GM08714 (cell line): Measurements from ENCODE around the gene CR2.
"Not testable (repeated sequence)": the region's sequence is repeated elsewhere in the genome, so short reads cannot be mapped to it uniquely, and the experiment has no call there.

Experiments
- H3K4me3 ChIP-seq: fragments of 200-500 bp; sonication (Bioruptor generic); 2 replicates; pipeline ENCODE4 v1.5.1; 2014; ENCODE audit warnings: mild to moderate bottlenecking, low read length, inconsistent platforms
- ZNF274 ChIP-seq: IDR thresholded peaks from 2 replicates; pipeline ENCODE4 v1.6.1; 2012; ENCODE audit warnings: mild to moderate bottlenecking, low read depth, low read length

CR2 gene

DNA sequence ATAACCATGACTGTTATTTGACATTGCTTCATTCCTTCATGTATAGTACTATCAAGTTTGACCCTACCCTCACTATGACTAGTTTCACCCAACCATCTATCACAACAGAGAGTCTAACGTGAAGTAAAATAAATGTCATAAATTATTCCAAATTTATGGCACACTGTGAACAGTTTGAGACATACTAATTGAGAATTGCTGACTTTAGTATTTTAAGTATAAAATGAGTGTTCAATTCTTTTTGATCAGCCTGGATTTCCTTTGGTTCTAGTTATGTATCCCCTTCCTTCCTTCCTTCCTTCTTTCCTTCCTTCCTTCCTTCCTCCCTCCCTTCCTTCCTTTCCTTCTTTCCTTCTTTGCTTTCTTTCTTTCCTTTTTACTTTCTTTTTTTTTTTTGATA, 56.3 kb downstream of the CR2 start:
- H3K4me3 ChIP-seq = no peak overlapping the region
- no peak for TF ChIP-seq ZNF274

DNA sequence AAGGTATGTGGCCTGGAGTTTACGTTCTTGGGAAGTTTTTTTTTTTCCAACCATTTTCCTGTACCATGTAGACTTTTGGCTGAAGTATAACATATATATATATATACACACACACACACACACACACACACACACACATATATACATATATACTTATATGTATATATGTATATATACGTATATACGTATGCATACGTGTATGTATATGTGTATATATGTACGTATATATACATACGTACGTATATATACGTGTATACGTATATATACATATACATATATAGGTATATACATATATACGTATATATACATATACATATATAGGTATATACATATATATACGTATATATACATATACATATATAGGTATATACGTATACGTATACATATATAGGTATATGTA, 60.8 kb downstream of the CR2 start:
- H3K4me3 ChIP-seq = no peak overlapping the region
- TF ChIP-seq ZNF274 = no peak

DNA sequence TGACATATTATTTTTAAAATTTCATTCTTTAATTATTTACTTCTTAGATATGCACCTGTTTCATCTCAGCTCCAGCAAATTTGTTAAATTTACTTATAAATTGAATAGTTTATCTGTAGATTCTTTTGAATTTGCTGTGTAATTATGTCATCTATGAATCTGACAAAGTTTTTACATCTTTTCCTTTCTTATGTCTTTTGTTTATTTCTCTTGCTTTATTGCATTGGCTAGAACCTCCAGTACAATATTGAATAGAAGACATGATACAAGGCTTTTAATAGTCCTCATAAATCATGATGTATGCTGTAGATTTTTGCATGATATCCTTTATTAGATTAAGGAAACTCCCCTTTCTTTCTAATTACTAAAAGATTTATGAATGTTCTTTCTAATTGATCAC, 62.6 kb downstream of the CR2 start:
- H3K4me3 ChIP-seq = no peak overlapping the region
- TF ChIP-seq ZNF274 = no peak

DNA sequence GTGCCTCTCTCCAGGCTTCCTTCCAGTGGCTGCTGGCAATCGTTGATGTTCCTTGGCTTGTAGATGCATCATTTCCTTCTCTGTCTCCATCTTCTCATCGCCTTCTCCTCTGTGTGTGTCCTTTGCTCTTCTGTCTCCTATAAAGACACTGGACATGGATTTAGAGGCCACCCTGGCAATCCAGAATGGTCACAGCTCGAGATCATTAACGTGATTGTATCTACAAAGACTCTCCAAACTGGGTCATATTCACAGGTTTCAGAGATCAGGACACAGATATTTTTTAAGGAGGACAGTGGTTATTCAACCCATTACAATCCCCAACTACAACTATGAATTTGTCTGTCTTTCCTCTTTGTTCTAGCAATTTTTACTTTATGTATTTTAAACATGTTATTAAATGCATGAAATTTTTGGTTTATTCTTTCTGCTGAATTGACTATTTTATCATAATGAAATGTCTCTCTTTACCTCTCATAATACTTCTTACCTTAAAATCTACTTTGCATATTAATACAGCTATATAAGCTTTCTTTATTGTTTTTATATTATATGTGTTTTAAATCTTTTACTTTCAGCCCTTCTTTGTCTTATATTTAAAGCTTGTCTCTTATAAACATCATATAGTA, 64.6 kb downstream of the CR2 start:
- TF ChIP-seq ZNF274 = no peak

DNA sequence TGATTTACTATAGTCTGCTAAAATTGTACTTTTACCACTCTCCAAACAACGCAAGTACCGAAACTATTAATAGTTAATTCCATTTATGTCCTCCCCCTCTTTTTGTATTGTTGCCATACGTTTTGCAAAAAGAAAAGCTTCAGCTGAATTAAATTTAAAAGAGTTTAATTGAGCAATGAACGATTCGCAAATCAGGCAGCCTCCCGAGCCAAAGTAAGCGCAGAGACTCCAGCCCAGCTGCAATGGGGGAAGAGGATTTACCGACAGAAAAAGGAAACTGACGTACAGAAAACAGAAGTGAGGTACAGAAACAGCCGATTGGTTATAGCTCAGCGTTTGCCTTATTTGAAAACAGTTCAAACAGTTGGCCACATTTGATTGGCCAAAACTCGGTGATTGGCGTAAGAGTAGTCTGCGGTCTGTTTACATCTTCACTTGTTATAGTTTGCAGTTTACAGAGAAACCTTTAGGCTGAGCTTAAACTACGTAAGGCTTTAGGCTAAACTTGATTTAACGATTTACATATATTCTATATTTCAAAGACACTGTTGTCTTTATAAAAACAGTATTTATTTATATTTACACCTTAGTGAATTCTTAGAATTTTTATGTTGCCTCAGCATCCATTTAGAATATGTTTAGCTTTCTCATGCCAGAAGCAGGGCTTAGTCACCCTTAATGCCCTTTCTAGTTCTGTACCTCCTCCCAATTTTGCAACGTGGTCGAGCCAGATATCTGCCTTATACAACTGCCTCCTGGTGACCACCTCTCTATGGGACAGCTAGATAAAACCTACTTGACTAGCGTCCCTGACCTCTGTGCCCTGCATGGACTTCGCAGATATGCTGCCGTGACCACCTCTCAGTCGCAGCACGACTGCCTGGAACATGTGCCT, 65.6 kb downstream of the CR2 start:
- H3K4me3 ChIP-seq = no peak overlapping the region
- no peak for TF ChIP-seq ZNF274

More for the DNA sequence above, 64.6 kb downstream of the CR2 start:
- H3K4me3 ChIP-seq = no peak overlapping the region

DNA sequence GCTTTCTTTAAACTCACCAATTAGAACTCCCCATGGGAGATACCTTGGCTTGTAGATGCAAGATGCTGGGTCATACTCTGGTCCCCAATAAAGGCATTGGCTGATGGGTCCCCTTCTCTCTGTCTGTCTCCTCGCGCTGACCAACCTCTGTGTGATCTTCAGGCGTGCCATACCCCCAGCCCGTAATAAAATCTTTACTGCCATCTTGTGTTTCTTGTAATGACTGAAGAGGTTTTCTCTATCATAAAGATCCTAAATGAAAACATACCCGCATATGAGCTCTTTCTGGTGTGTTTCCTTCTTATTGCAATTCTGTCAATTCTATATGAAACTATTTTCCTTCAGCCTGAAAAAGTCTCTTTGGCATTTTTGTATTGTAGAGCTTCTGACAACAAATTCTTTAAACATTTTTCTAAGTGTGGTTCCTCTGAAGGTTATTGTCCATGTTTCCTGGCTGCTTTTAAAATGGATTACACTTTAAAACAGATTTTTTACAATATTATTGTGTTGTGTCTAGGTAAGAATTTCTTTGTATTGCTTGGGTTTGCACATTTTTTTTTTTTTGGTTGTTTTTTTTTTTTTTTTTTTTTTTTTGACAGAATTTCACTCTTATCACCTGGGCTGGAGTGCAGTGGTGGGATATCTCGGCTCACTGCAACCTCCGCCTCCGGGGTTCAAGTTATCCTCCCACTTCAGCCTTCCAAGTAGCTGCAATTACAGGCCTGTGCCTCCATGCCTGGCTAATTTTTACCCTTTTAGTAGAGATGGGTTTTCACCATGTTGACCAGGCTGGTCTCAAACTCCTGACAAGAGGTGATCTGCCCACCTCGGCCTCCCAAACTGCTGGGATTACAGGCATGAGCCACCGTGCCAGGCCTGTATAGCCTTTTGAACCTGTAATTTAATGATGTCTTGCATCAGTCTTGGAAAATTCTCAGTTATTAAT, 66.5 kb downstream of the CR2 start:
- not testable (repeated sequence) for H3K4me3 ChIP-seq

DNA sequence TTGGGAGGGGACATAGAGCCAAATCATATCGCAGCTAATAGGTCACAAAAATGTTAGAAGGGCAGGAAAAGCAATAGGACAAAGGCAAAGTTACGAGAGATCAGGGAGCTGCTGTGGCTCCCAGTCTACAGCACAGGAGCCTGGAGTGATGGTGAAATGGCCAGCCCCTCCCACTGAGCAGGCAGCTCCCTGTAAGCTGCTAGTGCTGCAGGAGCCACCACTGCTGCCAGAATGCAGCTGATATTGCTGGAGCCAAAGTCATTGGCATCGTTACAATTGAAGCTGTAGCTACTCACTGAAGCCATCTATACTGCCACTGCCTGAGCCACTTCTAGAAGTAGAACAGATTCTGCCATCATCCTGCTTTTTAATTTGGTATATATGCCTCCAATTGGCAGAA, 71.1 kb downstream of the CR2 start:
- not testable (repeated sequence) for H3K4me3 ChIP-seq

DNA sequence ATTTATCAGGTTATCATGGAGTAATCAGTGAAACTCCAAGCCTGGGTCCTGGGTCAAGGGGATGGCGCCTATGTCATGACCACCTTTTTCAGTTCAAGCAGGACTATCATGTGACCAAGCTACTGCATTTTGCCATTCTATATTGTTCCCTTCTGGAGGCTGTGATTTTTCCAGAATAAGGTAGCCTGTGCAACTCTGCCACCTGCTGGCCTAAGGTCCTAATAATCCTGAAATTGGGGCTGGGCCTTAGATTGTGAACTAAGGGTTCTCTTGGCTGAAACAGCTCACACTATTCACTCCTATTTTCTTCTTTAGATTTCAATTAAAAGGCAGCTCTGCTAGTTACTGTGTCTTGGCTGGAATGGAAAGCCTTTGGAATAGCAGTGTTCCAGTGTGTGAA, 74.3 kb downstream of the CR2 start:
- H3K4me3 ChIP-seq = not testable (repeated sequence)

DNA sequence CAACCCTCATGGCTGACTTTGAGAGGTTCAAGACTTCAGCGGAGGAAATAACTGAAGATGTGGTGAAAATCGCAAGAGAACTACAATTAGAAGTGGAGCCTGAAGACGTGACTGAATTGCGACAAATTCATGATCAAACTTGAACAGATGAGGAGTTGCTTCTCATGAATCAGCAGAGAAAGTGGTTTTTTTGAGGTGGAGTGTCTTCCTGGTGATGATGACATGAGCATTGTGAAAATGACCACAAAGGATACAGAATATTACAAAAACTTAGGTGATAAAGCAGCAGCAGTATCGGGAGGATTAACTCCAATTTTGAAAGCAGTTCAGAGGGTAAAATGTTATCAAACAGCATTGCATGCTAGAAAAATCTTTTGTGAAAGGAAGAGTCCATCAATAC, 82.1 kb downstream of the CR2 start:
- H3K4me3 ChIP-seq = not testable (repeated sequence)
